Kidney tubule cell (primary cell): Measurements from ENCODE around the gene CARD8.
A peak's percentile ranks its signal among the peaks of the same experiment; 100 is the strongest.

ENCODE experiments used
- DNase-seq: peaks from one replicate; pipeline ENCODE4 v3.0.0-alpha.2; 2018; ENCODE audit warnings: low spot score

CARD8 gene

GRCh38 chr19:48206397-48207093, 49.2 kb downstream of the CARD8 start:
- DNase-seq, result no peak

GRCh38 chr19:48203794-48204628, 51.7 kb downstream of the CARD8 start:
- peak; percentile 99 for DNase-seq

- DNase-seq, result no peak
Measured at GRCh38 chr19:48203222-48203793, 52.4 kb downstream of the CARD8 start.

GRCh38 chr19:48196933-48197665, 58.6 kb downstream of the CARD8 start:
- no peak for DNase-seq

- no peak for DNase-seq
Measured at GRCh38 chr19:48196321-48196763, 59.4 kb downstream of the CARD8 start.

- DNase-seq, result no peak
Measured at GRCh38 chr19:48194844-48195830, 60.6 kb downstream of the CARD8 start.

GRCh38 chr19:48194041-48194843, 61.5 kb downstream of the CARD8 start:
- DNase-seq, result no peak

- DNase-seq, result no peak
Measured at GRCh38 chr19:48192750-48193149, 63.0 kb downstream of the CARD8 start.

GRCh38 chr19:48190885-48191284, 64.8 kb downstream of the CARD8 start:
- DNase-seq, result no peak

- peak; percentile 73 for DNase-seq
Measured at GRCh38 chr19:48190288-48190884, 65.3 kb downstream of the CARD8 start.

- no peak for DNase-seq
Measured at GRCh38 chr19:48186541-48186991, 69.1 kb downstream of the CARD8 start.

- no peak for DNase-seq
Measured at GRCh38 chr19:48186015-48186414, 69.7 kb downstream of the CARD8 start.

GRCh38 chr19:48183356-48183755, 72.4 kb downstream of the CARD8 start:
- DNase-seq, result no peak

GRCh38 chr19:48182434-48182833, 73.3 kb downstream of the CARD8 start:
- no peak for DNase-seq

- DNase-seq, result no peak
Measured at GRCh38 chr19:48181505-48181904, 74.2 kb downstream of the CARD8 start.

- DNase-seq, result no peak
Measured at GRCh38 chr19:48176226-48176625, 79.5 kb downstream of the CARD8 start.

- DNase-seq, result no peak
Measured at GRCh38 chr19:48175578-48175977, 80.1 kb downstream of the CARD8 start.

GRCh38 chr19:48174445-48175030, 81.2 kb downstream of the CARD8 start:
- DNase-seq, result no peak

GRCh38 chr19:48171710-48172109, 84.0 kb downstream of the CARD8 start:
- DNase-seq, result no peak
